GM21717 (cell line): ENCODE data around the gene C1QTNF6.
"Not testable (repeated sequence)": the region's sequence is repeated elsewhere in the genome, so short reads cannot be mapped to it uniquely, and the experiment has no call there.

Experiments
- ATAC-seq: cut with Tn5 transposase; IDR thresholded peaks from one replicate; pipeline ENCODE4 v1.9.1; 2021; ENCODE audit warnings: mild to moderate bottlenecking, moderate library complexity; ENCODE audit not compliant: unreplicated experiment

Gene C1QTNF6

GRCh38 chr22:37187891-37188761, at the start of gene C1QTNF6:
TSS of gene C1QTNF6 (minus strand) at chr22:37188247. CDS start at chr22:37188213, 34 bp downstream.
- ATAC-seq, result no peak

- ATAC-seq, result no peak
Measured at GRCh38 chr22:37235897-37236607, 48.0 kb upstream of the C1QTNF6 start.

GRCh38 chr22:37234736-37235711, 47.0 kb upstream of the C1QTNF6 start:
- no peak for ATAC-seq

- ATAC-seq, result no peak
Measured at GRCh38 chr22:37233751-37234631, 45.9 kb upstream of the C1QTNF6 start.

- ATAC-seq, result not testable (repeated sequence)
Measured at GRCh38 chr22:37233371-37233750, 45.3 kb upstream of the C1QTNF6 start.

- ATAC-seq, result no peak
Measured at GRCh38 chr22:37232140-37232998, 44.3 kb upstream of the C1QTNF6 start.

GRCh38 chr22:37231406-37232139, 43.5 kb upstream of the C1QTNF6 start:
- no peak for ATAC-seq

GRCh38 chr22:37230673-37231405, 42.8 kb upstream of the C1QTNF6 start:
- peak; percentile 31 for ATAC-seq

GRCh38 chr22:37229805-37230672, 42.0 kb upstream of the C1QTNF6 start:
- peak; percentile 26 for ATAC-seq

GRCh38 chr22:37229012-37229804, 41.2 kb upstream of the C1QTNF6 start:
- no peak for ATAC-seq

- ATAC-seq, result no peak
Measured at GRCh38 chr22:37228106-37229011, 40.3 kb upstream of the C1QTNF6 start.

GRCh38 chr22:37226514-37226913, 38.5 kb upstream of the C1QTNF6 start:
- no peak for ATAC-seq

GRCh38 chr22:37226087-37226486, 38.0 kb upstream of the C1QTNF6 start:
- ATAC-seq, result no peak

GRCh38 chr22:37225481-37225880, 37.4 kb upstream of the C1QTNF6 start:
- no peak for ATAC-seq
